ENCODE results near the gene ADARB1. TPM values are rescaled to one million over a fixed set of nuclear protein-coding genes. Genes with fewer than 3 reads are reported as not detected.

ADARB1 gene
- polyA plus RNA-seq, 4 donors, result 1.1 to 8.3 (median 3.8) TPM

- WGBS, 3 donors, result 67 to 82% (median 78%) methylated on average over 29 to 31 of the region's 31 CpGs
Measured at GRCh38 chr21:45256021-45256911, 181.9 kb downstream of the ADARB1 start.

DNA sequence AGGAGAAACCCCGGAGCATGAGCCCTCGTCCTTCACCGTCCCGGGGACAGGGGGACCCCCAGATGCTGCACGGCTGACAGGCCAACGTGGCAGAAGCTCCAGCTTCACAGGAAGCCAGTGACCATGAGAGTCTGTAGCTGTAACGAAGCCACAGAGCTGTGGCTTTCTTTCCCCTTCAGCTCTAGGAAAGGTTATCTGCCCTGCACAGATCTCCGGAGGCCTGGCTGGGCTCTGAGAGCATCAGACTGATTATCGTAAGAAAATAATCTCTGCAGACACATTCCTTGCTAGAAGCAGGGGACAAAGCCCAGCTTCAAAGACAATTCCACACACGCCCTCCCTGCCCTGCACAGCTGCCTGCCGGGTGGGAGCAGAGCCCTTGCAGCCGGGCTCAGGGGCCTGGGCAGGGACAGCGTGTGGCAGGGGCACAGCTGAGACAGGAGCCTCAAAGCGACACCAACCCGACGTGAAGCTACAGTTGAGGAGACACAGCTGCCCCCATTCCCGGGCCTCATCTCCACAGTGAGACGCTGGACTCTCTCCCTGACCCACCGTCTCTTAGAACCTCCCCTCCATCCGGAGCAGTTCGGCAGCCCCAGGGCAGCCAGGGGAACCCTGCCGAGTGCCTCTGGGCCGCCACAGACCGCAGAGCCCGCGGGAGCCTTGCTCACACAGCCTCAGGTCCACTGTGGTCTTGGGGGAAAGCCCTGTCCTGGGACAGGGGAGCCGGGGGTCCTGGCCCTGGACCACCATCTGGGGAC lies 182.7 kb downstream of the ADARB1 start:
- Histone ChIP-seq H3K4me3 (ENCODE audit: low read depth in 1 of 3, low read length in 3 of 3) (no peak overlapping the region), H3K27me3 (ENCODE audit: control insufficient read depth in 3 of 3, insufficient read depth in 3 of 3, low read length in 3 of 3) (peaks cover 0 to 15% (median 2%) of the 10 kb centered on the region in 3 donors), H3K9me3 (ENCODE audit: control insufficient read depth in 2 of 2, insufficient read depth in 1 of 2, low read depth in 1 of 2, low read length in 1 of 2) (no peaks in the 10 kb centered on the region), H3K36me3 (ENCODE audit: control insufficient read depth in 3 of 3, insufficient read depth in 2 of 3, low read depth in 1 of 3, low read length in 3 of 3) (no peaks in the 10 kb centered on the region), H3K27ac (ENCODE audit: low read depth in 1 of 3, low read length in 2 of 3) (no peak overlapping the region), H3K4me1 (ENCODE audit: control insufficient read depth in 3 of 3, insufficient read depth in 2 of 3, low read depth in 1 of 3, low read length in 2 of 3) (peaks cover 0 to 5% (median 0%) of the 10 kb centered on the region in 3 donors)
- DNase-seq, result no peak
- no peak for FAIRE-seq
- WGBS, 3 donors, result 47 to 57% (median 51%) methylated on average over 27 of the region's 27 CpGs

More at GRCh38 chr21:45256021-45256911, 181.9 kb downstream of the ADARB1 start:
- DNase-seq (no peak), FAIRE-seq (no peak)
- peaks cover 0 to 15% (median 2%) of the 10 kb centered on the region in 3 donors for H3K27me3 ChIP-seq (ENCODE audit: control insufficient read depth in 3 of 3, insufficient read depth in 3 of 3, low read length in 3 of 3)
- H3K36me3 ChIP-seq (ENCODE audit: control insufficient read depth in 3 of 3, insufficient read depth in 2 of 3, low read depth in 1 of 3, low read length in 3 of 3), result no peaks in the 10 kb centered on the region
- no peak overlapping the region for H3K27ac ChIP-seq (ENCODE audit: low read depth in 1 of 3, low read length in 2 of 3)
- H3K4me3 ChIP-seq (ENCODE audit: low read depth in 1 of 3, low read length in 3 of 3), result no peak overlapping the region
- H3K9me3 ChIP-seq (ENCODE audit: control insufficient read depth in 2 of 2, insufficient read depth in 1 of 2, low read depth in 1 of 2, low read length in 1 of 2), result no peaks in the 10 kb centered on the region
- peaks cover 0 to 5% (median 0%) of the 10 kb centered on the region in 3 donors for H3K4me1 ChIP-seq (ENCODE audit: control insufficient read depth in 3 of 3, insufficient read depth in 2 of 3, low read depth in 1 of 3, low read length in 2 of 3)

DNA sequence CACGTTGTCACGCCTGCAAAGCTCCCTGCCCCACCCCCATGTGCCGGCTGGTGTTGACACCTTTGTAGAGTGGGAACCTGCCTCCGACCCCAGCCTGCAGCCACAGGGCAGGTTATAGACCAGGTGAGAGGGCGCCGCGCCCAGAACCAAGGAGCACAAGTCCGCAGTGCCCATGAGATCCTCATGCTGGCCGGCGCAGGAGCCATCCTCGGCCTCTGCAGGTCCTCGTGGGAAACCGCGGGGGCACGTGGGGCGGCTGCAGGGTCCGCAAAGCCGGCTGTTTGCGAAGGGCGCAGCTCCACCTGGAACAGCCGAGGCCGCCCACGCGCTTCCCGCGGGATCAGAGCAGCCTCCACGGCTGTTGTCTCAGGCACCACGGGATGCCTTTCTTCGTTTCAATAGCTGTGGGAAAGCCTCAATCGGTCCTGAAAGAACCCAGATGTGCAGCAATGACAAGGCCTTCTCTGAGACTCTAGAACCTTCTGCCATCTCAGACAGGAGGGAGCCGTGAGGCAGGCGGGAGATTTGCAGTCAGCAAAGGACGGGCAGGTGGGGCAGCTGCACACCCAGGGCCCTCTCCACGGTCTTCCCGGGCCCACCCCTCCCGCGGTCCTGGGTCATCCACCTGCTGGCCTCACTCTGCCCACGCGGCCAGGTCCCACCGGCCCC lies 183.4 kb downstream of the ADARB1 start:
- FAIRE-seq (no peak), DNase-seq (no peak)
- Histone ChIP-seq H3K27ac (ENCODE audit: low read depth in 1 of 3, low read length in 2 of 3) (no peak overlapping the region), H3K27me3 (ENCODE audit: control insufficient read depth in 3 of 3, insufficient read depth in 3 of 3, low read length in 3 of 3) (peaks cover 0 to 15% (median 2%) of the 10 kb centered on the region in 3 donors), H3K36me3 (ENCODE audit: control insufficient read depth in 3 of 3, insufficient read depth in 2 of 3, low read depth in 1 of 3, low read length in 3 of 3) (peaks cover 0 to 4% (median 0%) of the 10 kb centered on the region in 3 donors), H3K9me3 (ENCODE audit: control insufficient read depth in 2 of 2, insufficient read depth in 1 of 2, low read depth in 1 of 2, low read length in 1 of 2) (no peaks in the 10 kb centered on the region), H3K4me3 (ENCODE audit: low read depth in 1 of 3, low read length in 3 of 3) (no peak overlapping the region), H3K4me1 (ENCODE audit: control insufficient read depth in 3 of 3, insufficient read depth in 2 of 3, low read depth in 1 of 3, low read length in 2 of 3) (peaks cover 0 to 10% (median 0%) of the 10 kb centered on the region in 3 donors)
- WGBS, 3 donors, result 41 to 78% (median 45%) methylated on average over 40 of the region's 40 CpGs

GRCh38 chr21:45258466-45258865 lies 184.1 kb downstream of the ADARB1 start:
- Histone ChIP-seq H3K27ac (ENCODE audit: low read depth in 1 of 3, low read length in 2 of 3) (no peak overlapping the region), H3K4me3 (ENCODE audit: low read depth in 1 of 3, low read length in 3 of 3) (no peak overlapping the region), H3K27me3 (ENCODE audit: control insufficient read depth in 3 of 3, insufficient read depth in 3 of 3, low read length in 3 of 3) (peaks cover 0 to 15% (median 2%) of the 10 kb centered on the region in 3 donors), H3K9me3 (ENCODE audit: control insufficient read depth in 2 of 2, insufficient read depth in 1 of 2, low read depth in 1 of 2, low read length in 1 of 2) (no peaks in the 10 kb centered on the region), H3K36me3 (ENCODE audit: control insufficient read depth in 3 of 3, insufficient read depth in 2 of 3, low read depth in 1 of 3, low read length in 3 of 3) (peaks cover 0 to 11% (median 0%) of the 10 kb centered on the region in 3 donors), H3K4me1 (ENCODE audit: control insufficient read depth in 3 of 3, insufficient read depth in 2 of 3, low read depth in 1 of 3, low read length in 2 of 3) (peaks cover 0 to 10% (median 0%) of the 10 kb centered on the region in 3 donors)
- FAIRE-seq, result no peak
- DNase-seq, result no peak
- 23 to 66% (median 42%) methylated on average over 19 of the region's 19 CpGs for WGBS, 3 donors

DNA sequence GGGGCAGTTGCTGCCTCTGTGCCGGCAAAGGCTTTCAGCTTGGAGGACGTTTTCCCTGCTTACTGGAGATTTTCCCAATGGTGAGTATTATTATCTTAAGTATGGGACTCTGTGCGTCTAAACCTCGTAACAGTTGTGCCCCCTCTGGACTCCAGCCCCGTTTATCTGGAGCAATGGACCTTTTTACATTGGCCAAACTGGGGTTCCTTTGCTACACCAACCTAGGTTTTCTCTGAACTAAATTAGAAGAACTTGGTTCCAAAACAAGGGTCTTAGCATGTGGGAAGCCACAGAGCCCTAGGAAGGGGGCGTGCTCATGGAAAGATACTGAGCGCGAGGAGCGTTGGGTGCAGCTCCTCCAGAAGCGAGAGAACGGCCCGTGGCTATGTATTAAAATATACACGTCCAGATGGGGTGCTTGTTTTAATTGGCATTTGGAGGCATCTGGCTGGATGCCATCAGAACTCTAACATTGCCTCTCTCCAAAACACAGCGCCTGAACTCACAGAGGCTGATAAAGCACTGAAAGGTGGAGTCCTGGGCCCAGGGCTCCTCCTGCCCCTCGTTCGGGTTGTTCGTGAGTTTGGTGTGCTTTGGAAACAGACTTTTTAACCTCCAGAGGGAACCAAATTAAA lies 184.9 kb downstream of the ADARB1 start:
- Histone ChIP-seq H3K36me3 (ENCODE audit: control insufficient read depth in 3 of 3, insufficient read depth in 2 of 3, low read depth in 1 of 3, low read length in 3 of 3) (peaks cover 0 to 17% (median 0%) of the 10 kb centered on the region in 3 donors), H3K27me3 (ENCODE audit: control insufficient read depth in 3 of 3, insufficient read depth in 3 of 3, low read length in 3 of 3) (peaks cover 0 to 15% (median 2%) of the 10 kb centered on the region in 3 donors), H3K9me3 (ENCODE audit: control insufficient read depth in 2 of 2, insufficient read depth in 1 of 2, low read depth in 1 of 2, low read length in 1 of 2) (no peaks in the 10 kb centered on the region), H3K27ac (ENCODE audit: low read depth in 1 of 3, low read length in 2 of 3) (no peak overlapping the region), H3K4me1 (ENCODE audit: control insufficient read depth in 3 of 3, insufficient read depth in 2 of 3, low read depth in 1 of 3, low read length in 2 of 3) (peaks cover 0 to 10% (median 0%) of the 10 kb centered on the region in 3 donors), H3K4me3 (ENCODE audit: low read depth in 1 of 3, low read length in 3 of 3) (no peak overlapping the region)
- no peak for DNase-seq
- FAIRE-seq, result no peak
- WGBS, 3 donors, result 76 to 80% (median 79%) methylated on average over 17 of the region's 17 CpGs

GRCh38 chr21:45260191-45260825 lies 185.9 kb downstream of the ADARB1 start:
- H3K4me3 ChIP-seq (ENCODE audit: low read depth in 1 of 3, low read length in 3 of 3), result no peak overlapping the region
- H3K36me3 ChIP-seq (ENCODE audit: control insufficient read depth in 3 of 3, insufficient read depth in 2 of 3, low read depth in 1 of 3, low read length in 3 of 3), result peaks cover 0 to 26% (median 3%) of the 10 kb centered on the region in 3 donors
- no peak overlapping the region for H3K27ac ChIP-seq (ENCODE audit: low read depth in 1 of 3, low read length in 2 of 3)
- WGBS, 3 donors, result 69 to 81% (median 70%) methylated on average over 5 of the region's 5 CpGs
- FAIRE-seq, result no peak
- no peaks in the 10 kb centered on the region for H3K9me3 ChIP-seq (ENCODE audit: control insufficient read depth in 2 of 2, insufficient read depth in 1 of 2, low read depth in 1 of 2, low read length in 1 of 2)
- DNase-seq, result no peak
- peaks cover 0 to 15% (median 2%) of the 10 kb centered on the region in 3 donors for H3K27me3 ChIP-seq (ENCODE audit: control insufficient read depth in 3 of 3, insufficient read depth in 3 of 3, low read length in 3 of 3)
- peaks cover 0 to 10% (median 0%) of the 10 kb centered on the region in 3 donors for H3K4me1 ChIP-seq (ENCODE audit: control insufficient read depth in 3 of 3, insufficient read depth in 2 of 3, low read depth in 1 of 3, low read length in 2 of 3)

DNA sequence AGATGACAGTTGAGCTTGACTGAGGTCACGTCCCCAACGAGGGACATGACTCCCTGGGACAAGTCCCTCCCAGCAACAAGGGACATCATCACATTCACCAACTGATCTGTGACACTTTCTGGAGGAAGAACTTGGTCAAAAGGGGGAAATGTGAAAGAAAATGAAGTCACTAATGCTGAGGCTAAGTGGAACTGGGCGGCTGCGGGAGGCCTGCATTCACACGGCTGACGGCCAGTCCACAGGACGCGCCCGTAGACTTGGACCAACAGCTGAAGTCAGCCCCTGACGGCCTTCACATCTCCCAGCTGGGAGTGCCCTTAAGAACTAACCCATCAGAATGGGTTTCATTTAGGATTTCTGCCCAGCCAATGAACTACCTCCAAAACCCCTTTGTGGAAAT lies 186.7 kb downstream of the ADARB1 start:
- no peak overlapping the region for H3K27ac ChIP-seq (ENCODE audit: low read depth in 1 of 3, low read length in 2 of 3)
- H3K4me1 ChIP-seq (ENCODE audit: control insufficient read depth in 3 of 3, insufficient read depth in 2 of 3, low read depth in 1 of 3, low read length in 2 of 3), result peaks cover 0 to 10% (median 0%) of the 10 kb centered on the region in 3 donors
- H3K27me3 ChIP-seq (ENCODE audit: control insufficient read depth in 3 of 3, insufficient read depth in 3 of 3, low read length in 3 of 3), result peaks cover 0 to 15% (median 2%) of the 10 kb centered on the region in 3 donors
- 84 to 91% (median 86%) methylated on average over 10 of the region's 10 CpGs for WGBS, 3 donors
- peaks cover 0 to 34% (median 9%) of the 10 kb centered on the region in 3 donors for H3K36me3 ChIP-seq (ENCODE audit: control insufficient read depth in 3 of 3, insufficient read depth in 2 of 3, low read depth in 1 of 3, low read length in 3 of 3)
- no peak overlapping the region for H3K4me3 ChIP-seq (ENCODE audit: low read depth in 1 of 3, low read length in 3 of 3)
- FAIRE-seq (no peak), DNase-seq (no peak)
- H3K9me3 ChIP-seq (ENCODE audit: control insufficient read depth in 2 of 2, insufficient read depth in 1 of 2, low read depth in 1 of 2, low read length in 1 of 2), result no peaks in the 10 kb centered on the region
